HepG2 (cell line): ENCODE results near the gene CRKL. TPM values are rescaled to one million over a fixed set of nuclear protein-coding genes. Genes with fewer than 3 reads are reported as not detected.

Experiments
- ATAC-seq: fragments of 200-7000 bp; cut with Tn5 transposase; 3 replicates; pipeline ENCODE4 v1.9.1; 2020; ENCODE audit warnings: mild to moderate bottlenecking, moderate library complexity
- BruUV-seq: library from RNA; stranded (reverse); fragments of 400-500 nt; replicated peaks from 2 replicates; lab custom pipeline; 2021; lab: Mats Ljungman, UMichigan
- CTCF ChIA-PET: fragments of 300-600 bp; formaldehyde crosslinking; extraction: SDS; loops from one replicate; lab custom pipeline; 2021; ENCODE audit warnings: low total read pairs, inconsistent platforms, low intra/inter-chr PET ratio; lab: Yijun Ruan, JAX
- POLR2A ChIA-PET: fragments of 350-600 bp; sonication (Branson Sonifier 250); formaldehyde crosslinking; loops from one replicate; lab custom pipeline; 2020; ENCODE audit warnings: antibody characterized with exemption, inconsistent platforms; lab: Yijun Ruan, JAX
- DNase-seq: peaks from one replicate; pipeline ENCODE4 v3.0.0-alpha.2; 2015; ENCODE audit warnings: low spot score
- FAIRE-seq: peaks from 3 replicates; lab custom pipeline; 2011; peaks lifted over from hg19 to GRCh38; lab: Jason Lieb, UNC
- H2AFZ ChIP-seq: one replicate; pipeline ENCODE4 v1.6.1; 2011; ENCODE audit warnings: low read length, inconsistent platforms
- H3K27ac ChIP-seq: fragments of 300-600 bp; 3 replicates; pipeline ENCODE4 v1.8.0; 2011; ENCODE audit warnings: mixed run types, mild to moderate bottlenecking, mixed read lengths, low read length, inconsistent platforms; ENCODE audit not compliant: insufficient read depth; ENCODE audit errors: extremely low read length
- H3K27me3 ChIP-seq, 2 experiments: fragments of 200-600 bp in 1 of 2; 2 replicates in 1 of 2; 3 replicates in 1 of 2; pipeline versions ENCODE4 v1.6.0 to v1.8.0; 2011; ENCODE audit warnings: low read length in 2 of 2, mild to moderate bottlenecking in 2 of 2, moderate library complexity in 2 of 2, inconsistent platforms in 1 of 2; ENCODE audit not compliant: insufficient read depth in 2 of 2, control insufficient read depth in 1 of 2
- H3K36me3 ChIP-seq, 2 experiments: fragments of 200-600 bp in 1 of 2; replicated peaks in 1 of 2; 2 replicates in 1 of 2; 3 replicates in 1 of 2; pipeline versions ENCODE4 v1.5.1 to v1.8.0; 2011; ENCODE audit warnings: low read length in 2 of 2, inconsistent platforms in 1 of 2; ENCODE audit not compliant: insufficient read depth in 2 of 2, control insufficient read depth in 1 of 2
- H3K4me1 ChIP-seq: 2 replicates; pipeline ENCODE4 v1.5.1; 2012; ENCODE audit warnings: low read length, inconsistent platforms; ENCODE audit not compliant: insufficient read depth
- H3K4me2 ChIP-seq: 2 replicates; pipeline ENCODE4 v1.6.0; 2011; ENCODE audit warnings: low read depth, low read length, inconsistent platforms
- H3K4me3 ChIP-seq, 3 experiments: fragments of 200-600 bp in 1 of 3; sonication (generic), shearing (Covaris generic) in 1 of 3; replicated peaks in 1 of 3; 2 replicates each; pipeline ENCODE4 v1.5.1; 2011 to 2016; ENCODE audit warnings: low read length in 3 of 3, inconsistent platforms in 2 of 3, low read depth in 2 of 3, mild to moderate bottlenecking in 2 of 3, control low read depth in 1 of 3, mixed read lengths in 1 of 3; ENCODE audit not compliant: insufficient read depth in 1 of 3
- H3K79me2 ChIP-seq: one replicate; pipeline ENCODE4 v1.6.1; 2011; ENCODE audit warnings: low read length, inconsistent platforms; ENCODE audit not compliant: insufficient read depth
- H3K9ac ChIP-seq: 2 replicates; pipeline ENCODE4 v1.6.0; 2011; ENCODE audit warnings: mild to moderate bottlenecking, low read depth, low read length, inconsistent platforms; ENCODE audit not compliant: insufficient read depth
- H3K9me3 ChIP-seq: 2 replicates; pipeline ENCODE4 v1.5.1; 2012; ENCODE audit warnings: mild to moderate bottlenecking, low read length
- H4K20me1 ChIP-seq: 2 replicates; pipeline ENCODE4 v1.6.0; 2011; ENCODE audit warnings: inconsistent platforms, mild to moderate bottlenecking, low read length, moderate library complexity; ENCODE audit not compliant: insufficient read depth
- FOXK1 ChIP-seq: sonication (generic); formaldehyde crosslinking; IDR thresholded peaks from 2 replicates; pipeline ENCODE4 v1.4.0; 2020; ENCODE audit warnings: low read depth, missing genetic modification reagents, borderline replicate concordance
- KDM5B ChIP-seq: sonication (generic); formaldehyde crosslinking; IDR thresholded peaks from 2 replicates; pipeline ENCODE4 v1.4.0; 2020; ENCODE audit warnings: missing genetic modification reagents, mild to moderate bottlenecking, borderline replicate concordance
- MLLT10 ChIP-seq: sonication (generic); formaldehyde crosslinking; IDR thresholded peaks from 2 replicates; pipeline ENCODE4 v1.4.0; 2020; ENCODE audit warnings: missing genetic modification reagents
- NCOA2 ChIP-seq: sonication (generic); formaldehyde crosslinking; IDR thresholded peaks from 2 replicates; pipeline ENCODE4 v1.8.0; 2022; ENCODE audit warnings: inconsistent platforms
- SOX5 ChIP-seq: IDR thresholded peaks from 2 replicates; pipeline ENCODE4 v1.6.1; 2016; ENCODE audit warnings: borderline replicate concordance
- ZBTB25 ChIP-seq: IDR thresholded peaks from 2 replicates; pipeline ENCODE4 v1.6.1; 2018; ENCODE audit warnings: missing genetic modification reagents
- ZBTB7B ChIP-seq: sonication (generic); formaldehyde crosslinking; IDR thresholded peaks from 2 replicates; pipeline ENCODE4 v1.4.0; 2020; ENCODE audit warnings: missing genetic modification reagents
- ZNF572 ChIP-seq: sonication (generic); formaldehyde crosslinking; IDR thresholded peaks from 2 replicates; pipeline ENCODE4 v1.5.1; 2020; ENCODE audit warnings: mild to moderate bottlenecking, missing genetic modification reagents
- ZNF616 ChIP-seq: sonication (generic); formaldehyde crosslinking; IDR thresholded peaks from 2 replicates; pipeline ENCODE4 v1.5.0; 2020; ENCODE audit warnings: low read depth, mild to moderate bottlenecking, missing genetic modification reagents
- ZNF646 ChIP-seq: sonication (generic); formaldehyde crosslinking; IDR thresholded peaks from 2 replicates; pipeline ENCODE4 v1.9.0; 2021; ENCODE audit warnings: mild to moderate bottlenecking, missing genetic modification reagents
- ZNF777 ChIP-seq: sonication (generic); formaldehyde crosslinking; IDR thresholded peaks from 2 replicates; pipeline ENCODE4 v1.4.0; 2020; ENCODE audit warnings: missing genetic modification reagents
- ZNF800 ChIP-seq: sonication (generic); formaldehyde crosslinking; IDR thresholded peaks from 2 replicates; pipeline ENCODE4 v1.4.0; 2020; ENCODE audit warnings: missing genetic modification reagents
- WGBS: methylation state at CpG from one replicate; pipeline ENCODE4 v1.1.6; 2017; ENCODE audit warnings: low lambda C conversion rate; 5-methylcytosine and 5-hydroxymethylcytosine counted together
- in situ Hi-C: cut with HindIII; loops from 2 replicates; pipeline ENCODE4 v1.10.0; 2017; ENCODE audit warnings: low pct_unique_long_range_greater_than_20kb; ENCODE audit not compliant: extremely low pct_ligation_motif_present
- intact Hi-C: fragments of 100-400 bp; cut with micrococcal nuclease; formaldehyde crosslinking; loops from one replicate; pipeline ENCODE4 v1.10.0; 2022; ENCODE audit not compliant: unreplicated experiment
- polyA plus RNA-seq, 8 experiments: library from polyadenylated mRNA; depleted of rRNA in 3 of 8; stranded (reverse) in 7 of 8; unstranded in 1 of 8; fragments of >200 nt; fragmentation: Illumina TruSeq in 4 of 8; extraction: Trizol in 4 of 8; gene quantifications; 2 replicates each; pipeline versions ENCODE4 v1.2.1 to v1.2.3, GENCODE V29; 2011 to 2016; ENCODE audit warnings: low read depth in 4 of 8, missing spikeins in 1 of 8, mixed read lengths in 1 of 8; ENCODE audit not compliant: insufficient read depth in 1 of 8
- total RNA-seq, 5 experiments: library from RNA; depleted of rRNA; stranded (reverse); fragments of >200 nt; fragmentation: Illumina TruSeq; extraction: Trizol; gene quantifications; 2 replicates each; pipeline ENCODE4 v1.2.3, GENCODE V29; 2016; ENCODE audit warnings: low read depth in 1 of 5

The CRKL gene
- total and polyA plus RNA-seq, 2 of the 13 experiments (the other 11 are each of a cell fraction or from before 2014, with no cell fraction given): 37.4 to 60.6 TPM

GRCh38 chr22:20965104-20965887 is 48.1 kb downstream of the CRKL start:
- no peaks in the 10 kb centered on the region for H3K36me3 ChIP-seq
- no peak overlapping the region for H2AFZ ChIP-seq
- no TSS peak for BruUV-seq
- DNase-seq: no peak
- WGBS: 5% methylated on average over 8 of the region's 65 CpGs
- intact Hi-C loops (no loop called here), in situ Hi-C loops (no loop called here)
- ChIA-PET CTCF (no interaction called here), POLR2A (interaction anchor here (1.1 to 3.9 kb wide), 2 partner anchors 16 to 38 kb away, joined by 3 to 33 read pairs; partner anchors contain the start of gene LZTR1)
- H3K79me2 ChIP-seq: peaks cover 4% of the 10 kb centered on the region
- no peaks in the 10 kb centered on the region for H3K9me3 ChIP-seq
- peaks cover 56% of the 10 kb centered on the region for H3K4me1 ChIP-seq
- no peaks in the 10 kb centered on the region for H4K20me1 ChIP-seq
- FAIRE-seq: no peak
- H3K4me3 ChIP-seq: peak overlapping the region; percentile 60 to 72 (median 64)
- H3K4me2 ChIP-seq: peak overlapping the region; percentile 86
- H3K27me3 ChIP-seq: no peaks in the 10 kb centered on the region
- H3K9ac ChIP-seq: peak overlapping the region; percentile 70
- H3K27ac ChIP-seq: peak overlapping the region; percentile 50
- peak; percentile 10 for ATAC-seq
- TF ChIP-seq ZNF616 (CRISPR knock-in tag) (no peak), SOX5 (CRISPR knock-in tag) (no peak), KDM5B (CRISPR knock-in tag) (peak; percentile 17; the same call in 1 of the 2 replicates), ZNF777 (CRISPR knock-in tag) (no peak), FOXK1 (CRISPR knock-in tag) (no peak), ZBTB25 (CRISPR knock-in tag) (no peak), NCOA2 (CRISPR knock-in tag) (no peak), ZNF646 (no peak), ZBTB7B (CRISPR knock-in tag) (peak; percentile 54; the same call in 1 of the 2 replicates), MLLT10 (CRISPR knock-in tag) (no peak), ZNF800 (CRISPR knock-in tag) (no peak), ZNF572 (CRISPR knock-in tag) (peak; percentile 76; the same call in 1 of the 2 replicates)
